Upper lobe of left lung (tissue), 6 donors: ENCODE data around the gene ZSCAN25. TPM values are rescaled to one million over a fixed set of nuclear protein-coding genes. Genes with fewer than 3 reads are reported as not detected.

ENCODE experiments used
- ATAC-seq, 2 donors: fragments of 200-7000 bp; cut with Tn5 transposase; one replicate each; pipeline ENCODE4 v1.9.1; 2022; ENCODE audit warnings: mild to moderate bottlenecking in 2 of 2, moderate library complexity in 2 of 2; ENCODE audit not compliant: low FRiP score in 2 of 2
- DNase-seq, 2 donors: peaks; one replicate each; pipeline ENCODE4 v3.0.0-alpha.2; 2019 to 2020
- H3K27ac ChIP-seq, 4 donors: fragments of 200-600 bp; sonication (generic); one replicate each; pipeline ENCODE4 v1.5.1; 2016 to 2019
- H3K27me3 ChIP-seq, 4 donors: fragments of 200-600 bp; sonication (generic); one replicate each; pipeline ENCODE4 v1.5.1; 2017 to 2019
- H3K36me3 ChIP-seq, 4 donors: fragments of 200-600 bp; sonication (generic); one replicate each; pipeline ENCODE4 v1.5.1; 2016 to 2019
- H3K4me1 ChIP-seq, 4 donors: fragments of 200-600 bp; sonication (generic); one replicate each; pipeline ENCODE4 v1.5.1; 2018 to 2019
- H3K4me3 ChIP-seq, 4 donors: fragments of 200-600 bp; sonication (generic); one replicate each; pipeline ENCODE4 v1.5.1; 2017 to 2019; ENCODE audit warnings: mild to moderate bottlenecking in 2 of 4, moderate library complexity in 1 of 4
- H3K9me3 ChIP-seq, 4 donors: fragments of 200-600 bp; sonication (generic); one replicate each; pipeline ENCODE4 v1.5.1; 2018 to 2019
- CTCF ChIP-seq, 6 experiments: fragments of 450-650 bp in 4 of 6; fragments of 200-600 bp in 2 of 6; sonication (generic) in 2 of 6; IDR thresholded peaks; one replicate each; pipeline ENCODE4 v1.5.1; 2016 to 2019; ENCODE audit warnings: antibody characterized with exemption in 6 of 6
- EP300 ChIP-seq, 4 donors: sonication (generic); formaldehyde crosslinking; IDR thresholded peaks; one replicate each; pipeline ENCODE4 v1.5.1; 2017; ENCODE audit warnings: antibody characterized with exemption in 4 of 4, control low read depth in 2 of 4
- POLR2A ChIP-seq, 4 donors: fragments of 450-650 bp; IDR thresholded peaks; one replicate each; pipeline ENCODE4 v1.5.1; 2016 to 2017; ENCODE audit warnings: antibody characterized with exemption in 4 of 4, mild to moderate bottlenecking in 2 of 4
- POLR2AphosphoS5 ChIP-seq, 2 donors: sonication (generic); formaldehyde crosslinking; IDR thresholded peaks; one replicate each; pipeline ENCODE4 v1.5.1; 2017; ENCODE audit warnings: antibody characterized with exemption in 2 of 2
- WGBS, 2 donors: methylation state at CpG; one replicate each; pipeline ENCODE4 v1.1.5; 2017 to 2018; 5-methylcytosine and 5-hydroxymethylcytosine counted together
- total RNA-seq, 6 donors: library from RNA; depleted of rRNA in 4 of 6; stranded (reverse); fragments of >200 nt in 4 of 6; gene quantifications; one replicate each; pipeline versions ENCODE4 v1.1.0 to v1.2.1, GENCODE V29; 2016 to 2021
- donor health status: DM: no; HTN: no; CAD: no; lungs with moderate emphysema.
- donor health status: DM: no; HTN: yes; CAD: no; lungs with severe emphysema.

ZSCAN25 gene
- total RNA-seq, 6 donors from 2014 or later, result 16.4 to 54.5 (median 18.2) TPM

GRCh38 chr7:99665312-99666012 is 48.7 kb downstream of the ZSCAN25 start:
- ATAC-seq (no peak), DNase-seq (no peak)
- H3K27me3 ChIP-seq, result no peaks in the 10 kb centered on the region
- no peaks in the 10 kb centered on the region for H3K9me3 ChIP-seq
- no peaks in the 10 kb centered on the region for H3K4me1 ChIP-seq
- 90 to 97% methylated on average over 3 of the region's 3 CpGs for WGBS, 2 donors
- TF ChIP-seq CTCF (IDR thresholded peaks at IDR 0.05) (no peak), EP300 (IDR thresholded peaks at IDR 0.05) (no peak), POLR2A (IDR thresholded peaks at IDR 0.05) (no peak), POLR2AphosphoS5 (IDR thresholded peaks at IDR 0.05) (no peak)
- H3K4me3 ChIP-seq, result no peak overlapping the region
- no peak overlapping the region for H3K27ac ChIP-seq
- peaks cover 8 to 44% (median 8%) of the 10 kb centered on the region in 4 donors for H3K36me3 ChIP-seq

DNA sequence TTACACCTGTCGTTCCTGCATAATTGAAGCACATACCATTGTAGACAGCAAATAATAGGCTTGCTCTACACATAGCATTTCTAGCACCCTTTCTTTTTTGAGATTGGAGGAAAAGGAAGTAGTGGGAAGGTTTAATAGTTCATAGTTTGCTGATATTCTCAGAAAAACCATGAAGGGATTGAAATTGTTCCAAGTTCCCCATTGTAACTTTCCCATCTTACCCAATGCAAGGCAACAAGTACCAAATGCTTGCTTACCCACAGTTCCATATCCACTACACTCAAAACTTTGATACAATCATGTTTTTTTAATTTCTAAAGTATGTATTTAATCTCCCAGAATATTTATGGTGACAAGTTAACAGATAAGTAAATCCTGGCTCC is 49.3 kb downstream of the ZSCAN25 start:
- DNase-seq, result no peak

GRCh38 chr7:99667179-99667578 is 50.4 kb downstream of the ZSCAN25 start:
- Histone ChIP-seq H3K9me3 (no peaks in the 10 kb centered on the region), H3K36me3 (peaks cover 0 to 40% (median 8%) of the 10 kb centered on the region in 4 donors), H3K27me3 (no peaks in the 10 kb centered on the region), H3K27ac (no peak overlapping the region), H3K4me3 (no peak overlapping the region), H3K4me1 (no peaks in the 10 kb centered on the region)
- ATAC-seq (no peak), DNase-seq (no peak)
- WGBS, 2 donors, result 66 to 75% methylated on average over 2 of the region's 2 CpGs
- TF ChIP-seq POLR2A (IDR thresholded peaks at IDR 0.05) (no peak), EP300 (IDR thresholded peaks at IDR 0.05) (no peak), POLR2AphosphoS5 (IDR thresholded peaks at IDR 0.05) (no peak), CTCF (IDR thresholded peaks at IDR 0.05) (no peak)

More for the DNA sequence above, 49.3 kb downstream of the ZSCAN25 start:
- TF ChIP-seq EP300 (IDR thresholded peaks at IDR 0.05) (no peak), POLR2A (IDR thresholded peaks at IDR 0.05) (no peak), CTCF (IDR thresholded peaks at IDR 0.05) (no peak)
- Histone ChIP-seq H3K36me3 (peaks cover 3 to 39% (median 8%) of the 10 kb centered on the region in 4 donors), H3K27me3 (no peaks in the 10 kb centered on the region), H3K27ac (no peak overlapping the region), H3K4me3 (no peak overlapping the region), H3K9me3 (no peaks in the 10 kb centered on the region), H3K4me1 (no peaks in the 10 kb centered on the region)
- WGBS, 2 donors, result 62 to 70% methylated on average over 1 of the region's 1 CpG
- no peak for ATAC-seq

DNA sequence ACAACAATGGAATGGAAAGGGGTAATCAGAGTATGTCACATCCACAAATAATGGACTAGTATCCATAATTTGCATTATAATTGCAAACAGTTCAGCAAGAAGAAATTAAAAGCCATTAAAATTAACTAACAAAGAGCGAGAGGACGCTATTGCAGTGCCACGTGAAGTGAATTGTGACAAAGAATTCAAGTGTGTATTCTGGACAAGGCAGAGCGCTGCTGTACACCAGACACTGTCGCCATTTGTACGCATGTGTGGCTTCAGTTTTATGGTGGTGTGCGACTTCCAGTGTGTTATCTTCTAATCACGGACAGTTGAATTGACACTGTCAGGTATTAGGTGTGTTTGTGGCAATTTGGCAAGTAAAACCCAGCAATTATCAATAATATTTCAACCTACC is 51.8 kb downstream of the ZSCAN25 start:
- Histone ChIP-seq H3K9me3 (no peaks in the 10 kb centered on the region), H3K4me3 (no peak overlapping the region), H3K4me1 (no peaks in the 10 kb centered on the region), H3K27ac (no peak overlapping the region), H3K36me3 (peaks cover 3 to 46% (median 5%) of the 10 kb centered on the region in 4 donors), H3K27me3 (no peaks in the 10 kb centered on the region)
- ATAC-seq (no peak), DNase-seq (no peak)
- no peak for TF ChIP-seq POLR2AphosphoS5 (IDR thresholded peaks at IDR 0.05)
- TF ChIP-seq POLR2A (IDR thresholded peaks at IDR 0.05), result no peak
- no peak for TF ChIP-seq CTCF (IDR thresholded peaks at IDR 0.05)
- no peak for TF ChIP-seq EP300 (IDR thresholded peaks at IDR 0.05)
- 89 to 97% methylated on average over 8 of the region's 8 CpGs for WGBS, 2 donors

- Histone ChIP-seq H3K27ac (no peak overlapping the region), H3K36me3 (peaks cover 0 to 45% (median 3%) of the 10 kb centered on the region in 4 donors), H3K9me3 (no peaks in the 10 kb centered on the region), H3K4me1 (no peaks in the 10 kb centered on the region), H3K27me3 (no peaks in the 10 kb centered on the region), H3K4me3 (no peak overlapping the region)
- ATAC-seq (no peak), DNase-seq (no peak)
- WGBS, 2 donors, result 90 to 91% methylated on average over 3 of the region's 3 CpGs
- TF ChIP-seq CTCF (IDR thresholded peaks at IDR 0.05), result no peak
- no peak for TF ChIP-seq POLR2AphosphoS5 (IDR thresholded peaks at IDR 0.05)
- no peak for TF ChIP-seq POLR2A (IDR thresholded peaks at IDR 0.05)
- no peak for TF ChIP-seq EP300 (IDR thresholded peaks at IDR 0.05)
These were observed 53.0 kb downstream of the ZSCAN25 start for GRCh38 chr7:99669782-99670181.
